HG03354 (cell line): ENCODE measurements around the gene USP6.
"Not testable (repeated sequence)": the region's sequence is repeated elsewhere in the genome, so short reads cannot be mapped to it uniquely, and the experiment has no call there.

Source experiments
- ATAC-seq: cut with Tn5 transposase; IDR thresholded peaks from one replicate; pipeline ENCODE4 v1.9.1; 2021; ENCODE audit warnings: mild to moderate bottlenecking; ENCODE audit not compliant: unreplicated experiment, poor library complexity, severe bottlenecking

Gene USP6

DNA sequence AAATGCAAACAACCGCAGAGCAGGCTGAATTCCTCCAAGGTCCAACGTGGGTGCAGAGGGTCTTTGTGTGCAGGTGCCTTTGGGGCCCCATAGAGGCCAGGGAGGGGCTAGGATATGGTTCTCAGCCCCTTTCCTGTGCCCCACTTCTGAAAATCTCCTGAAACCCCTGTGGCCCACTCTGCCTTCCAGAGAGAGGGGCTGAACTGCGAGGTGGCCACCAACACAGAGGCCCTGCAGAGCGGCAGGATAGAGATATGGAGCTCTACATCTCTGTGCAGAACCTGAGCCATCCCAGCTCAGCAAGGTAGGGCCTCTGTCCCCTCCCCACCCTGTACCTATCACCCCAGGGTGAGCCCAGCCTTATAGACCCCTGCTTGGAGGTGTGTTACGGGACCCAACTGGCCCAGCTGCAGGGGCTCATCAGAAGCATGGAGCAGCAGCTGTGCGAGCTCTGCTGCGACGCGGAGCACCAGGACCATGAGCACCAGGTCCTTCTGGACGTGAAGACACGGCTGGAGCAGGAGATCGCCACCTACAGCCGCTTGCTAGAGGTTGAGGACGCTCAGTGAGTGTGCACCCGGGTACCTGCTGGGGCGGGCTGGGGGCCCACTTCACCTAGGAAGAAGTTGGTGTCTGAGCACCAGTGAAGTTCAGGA, 5.5 kb downstream of the USP6 start:
- no peak for ATAC-seq

DNA sequence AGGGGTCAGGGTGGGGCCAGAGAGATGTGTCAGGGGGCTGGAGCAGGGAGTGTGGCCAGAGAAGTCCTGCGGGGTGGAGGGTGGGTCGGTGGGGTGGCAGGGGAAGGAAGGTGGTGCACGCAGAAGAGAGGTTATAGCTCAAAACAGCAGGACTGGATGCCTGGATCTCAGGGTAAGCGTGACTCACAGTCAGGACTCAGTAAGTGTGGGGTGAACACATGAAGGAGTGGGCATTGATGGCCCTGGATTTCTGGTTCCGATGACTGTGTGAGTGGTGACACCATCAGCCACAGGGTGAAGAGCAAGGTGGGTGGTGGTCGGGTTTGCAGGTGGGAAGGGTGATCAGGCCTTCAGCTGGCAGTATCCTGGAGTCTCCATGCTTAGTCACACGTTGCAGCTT, 6.2 kb downstream of the USP6 start:
- not testable (repeated sequence) for ATAC-seq

DNA sequence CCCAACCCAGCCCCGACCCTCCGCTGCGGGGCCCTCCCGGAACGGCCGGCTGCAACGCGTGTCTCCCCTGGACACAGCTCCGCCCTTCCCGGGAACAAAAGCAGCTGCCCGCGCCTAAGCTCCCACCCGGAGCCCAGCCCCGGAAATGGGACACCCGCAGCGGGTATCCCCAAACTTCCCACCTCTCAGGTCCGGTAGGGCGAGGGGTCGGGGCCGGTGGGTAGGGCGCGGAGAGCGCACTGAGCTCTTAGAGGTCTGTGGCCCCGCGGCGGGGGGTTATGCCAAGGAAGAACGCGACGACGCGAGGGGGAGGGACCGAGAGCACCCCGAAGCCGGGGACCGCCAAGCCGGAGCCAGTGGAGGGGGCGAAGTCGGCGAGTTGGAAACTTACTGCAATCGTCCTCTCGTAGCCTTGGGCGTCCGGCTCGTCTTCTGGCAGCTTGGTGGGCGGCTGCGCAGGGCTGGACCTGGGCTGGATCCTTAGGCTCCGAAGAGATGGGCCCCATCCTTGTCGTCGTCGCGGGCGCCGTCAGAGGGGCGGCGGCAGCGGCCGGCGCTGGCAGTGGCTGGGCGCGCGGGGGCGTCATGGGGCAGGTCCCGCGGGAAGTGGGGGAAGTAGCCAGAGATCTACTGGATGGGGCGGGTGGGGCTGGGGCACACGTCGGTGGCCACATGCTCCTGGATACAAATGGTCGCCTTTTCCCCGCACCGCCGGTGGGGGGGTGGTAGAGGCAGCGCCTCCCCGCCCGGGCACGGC, 6.9 kb downstream of the USP6 start:
- no peak for ATAC-seq

DNA sequence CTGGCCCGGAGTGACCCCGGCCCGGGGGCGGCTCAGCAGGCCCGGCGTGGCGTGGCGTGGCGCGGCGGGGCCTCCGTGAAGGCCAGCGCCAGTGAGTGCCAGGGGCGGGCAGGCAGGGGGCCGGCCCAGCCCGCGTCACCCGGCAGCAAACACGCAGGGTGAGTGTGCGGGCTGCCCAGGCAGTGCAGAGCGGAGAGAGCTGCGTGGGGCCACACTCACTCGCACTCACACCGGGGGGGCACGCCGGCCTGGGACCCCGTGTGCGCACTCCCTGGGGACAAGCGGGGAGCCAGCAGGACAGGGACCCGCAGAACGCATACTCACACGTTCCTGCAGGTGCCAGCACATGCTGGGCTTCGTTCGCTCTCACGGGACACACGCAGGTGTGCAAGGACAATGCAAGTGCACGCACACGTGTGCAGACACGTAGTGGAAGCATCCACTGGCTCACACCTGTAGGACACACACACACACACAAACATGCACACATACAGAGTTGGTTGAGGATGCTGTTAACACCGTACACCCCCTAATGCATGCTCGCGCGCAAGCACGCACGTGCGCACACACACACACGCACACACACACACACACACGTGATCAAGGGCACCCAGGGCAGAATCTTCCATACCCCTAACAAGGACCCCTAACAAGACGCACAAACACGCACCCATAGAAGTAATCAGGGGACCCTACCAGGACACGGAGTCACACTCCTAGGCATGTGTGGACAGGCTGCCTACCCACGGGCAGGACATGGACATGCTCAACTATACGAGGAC, 7.7 kb downstream of the USP6 start:
- no peak for ATAC-seq

DNA sequence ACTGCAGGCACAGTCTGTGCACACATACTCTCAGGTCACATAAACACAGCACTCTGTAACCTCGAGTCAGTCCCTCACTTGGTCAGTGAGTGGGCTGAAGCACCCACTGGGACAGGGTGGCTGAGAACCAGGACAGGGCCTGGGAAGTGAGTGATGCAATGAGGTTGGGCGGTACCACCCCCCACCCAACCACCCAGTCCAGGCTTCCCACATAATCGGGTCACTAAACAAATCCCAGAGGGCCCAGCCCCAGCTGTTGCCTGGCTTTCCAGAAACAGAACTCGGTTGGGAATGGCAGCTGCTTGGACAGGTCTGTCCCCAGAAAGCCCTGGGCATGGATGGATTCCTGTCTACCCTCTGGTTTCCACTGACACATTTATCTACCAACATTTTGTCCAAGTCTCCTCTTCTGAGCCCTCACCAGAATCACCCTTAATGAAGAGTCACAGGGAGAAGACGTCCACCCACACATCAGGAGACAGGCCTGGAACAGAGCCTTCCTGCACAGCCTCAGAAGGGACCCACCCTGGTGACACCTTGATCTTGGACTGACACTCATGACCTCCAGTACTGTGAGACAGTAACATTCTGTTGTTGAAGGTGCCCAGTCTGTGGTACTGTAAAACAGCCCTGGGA, 8.4 kb downstream of the USP6 start:
- ATAC-seq: not testable (repeated sequence)

DNA sequence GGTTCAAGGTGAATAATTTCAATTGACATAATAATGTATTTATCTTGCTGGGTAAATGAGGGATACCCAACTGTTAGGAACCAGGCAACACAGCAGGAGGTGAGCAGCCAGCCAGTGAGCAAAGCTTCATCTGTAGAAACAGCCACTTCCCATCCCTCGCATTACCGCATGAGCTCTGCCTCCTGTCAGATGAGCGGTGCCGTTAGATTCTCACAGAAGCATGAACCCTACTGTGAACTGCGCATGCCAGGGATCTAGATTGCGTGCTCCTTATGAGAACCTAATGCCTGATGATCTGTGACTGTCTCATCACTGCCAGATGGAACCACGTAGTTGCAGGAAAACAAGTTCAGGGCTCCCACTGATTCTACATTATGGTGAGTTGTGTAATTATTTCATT, 9.1 kb downstream of the USP6 start:
- not testable (repeated sequence) for ATAC-seq

DNA sequence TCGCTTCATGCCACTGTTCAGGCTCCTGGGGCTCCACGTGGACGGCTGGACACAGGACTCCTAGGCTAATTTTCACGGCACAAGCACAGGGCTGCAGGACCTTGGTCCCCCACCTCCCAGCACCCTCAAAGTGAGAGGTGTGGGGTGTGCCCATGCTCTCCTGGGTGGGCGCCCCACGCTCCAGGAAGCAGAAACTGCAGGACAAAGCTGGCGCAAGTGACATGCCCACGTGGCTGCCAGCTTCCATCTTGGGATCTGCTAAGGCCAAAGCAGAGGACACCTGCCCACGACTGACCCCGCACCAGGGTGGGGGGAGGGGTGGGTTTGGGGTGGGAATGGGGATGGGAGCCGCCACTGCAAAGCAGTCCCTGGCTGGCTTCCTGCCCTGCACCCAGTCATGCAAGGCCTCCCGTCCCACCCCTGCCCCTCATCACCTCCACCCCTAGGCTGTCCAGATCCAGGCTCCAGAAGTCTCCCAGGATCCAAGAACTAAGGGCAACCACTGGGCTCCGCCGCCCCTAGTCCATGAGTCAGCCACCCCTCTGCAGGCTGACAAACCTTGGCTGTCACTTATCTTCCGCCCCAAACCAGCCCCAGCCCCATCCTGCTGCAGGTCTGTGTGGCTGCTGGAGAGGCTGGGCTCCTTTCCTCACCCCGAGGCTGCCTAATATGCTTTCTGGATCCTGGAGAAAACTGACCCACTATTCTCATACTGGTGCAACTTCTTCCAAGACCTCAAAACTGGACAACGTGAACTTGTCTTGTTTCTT, 11.1 kb downstream of the USP6 start:
- no peak for ATAC-seq

DNA sequence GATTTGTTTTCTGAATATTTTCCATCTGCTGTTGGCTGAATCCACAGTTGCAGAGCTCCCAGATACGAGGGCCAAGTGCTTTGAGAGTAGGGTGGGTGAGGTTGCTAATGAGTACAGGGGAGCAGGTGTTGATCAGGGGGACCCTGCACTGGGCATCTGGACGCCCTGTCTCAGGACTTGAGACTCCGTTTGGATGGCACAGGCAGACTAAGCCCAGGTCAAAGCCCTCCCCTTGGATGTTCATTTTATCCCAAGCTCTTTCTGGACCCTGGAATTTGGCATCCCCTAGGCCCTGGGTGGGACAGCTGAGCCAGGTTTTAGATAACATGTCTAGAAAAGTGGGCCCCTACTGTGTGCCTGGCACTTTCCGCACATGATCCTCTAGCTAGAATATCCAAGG, 12.1 kb downstream of the USP6 start:
- ATAC-seq: no peak

DNA sequence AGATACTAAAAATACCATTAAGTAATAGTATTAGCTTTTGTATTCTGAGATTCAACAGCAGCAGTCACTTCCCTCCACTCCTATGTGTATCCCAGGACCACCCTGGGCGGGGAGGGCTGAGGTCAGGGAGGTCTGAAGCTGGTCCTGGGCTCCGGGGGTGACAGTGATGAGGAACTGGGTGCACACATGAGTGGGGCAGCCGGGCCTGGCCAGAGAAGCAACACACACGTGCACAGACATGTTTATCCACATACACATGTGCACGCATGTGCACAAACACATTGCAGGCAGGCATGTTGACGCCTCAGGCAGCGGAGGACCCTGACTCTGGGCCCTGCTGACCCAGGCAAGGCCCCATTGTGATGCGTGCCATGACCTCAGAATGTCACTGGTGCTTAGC, 12.6 kb downstream of the USP6 start:
- not testable (repeated sequence) for ATAC-seq

DNA sequence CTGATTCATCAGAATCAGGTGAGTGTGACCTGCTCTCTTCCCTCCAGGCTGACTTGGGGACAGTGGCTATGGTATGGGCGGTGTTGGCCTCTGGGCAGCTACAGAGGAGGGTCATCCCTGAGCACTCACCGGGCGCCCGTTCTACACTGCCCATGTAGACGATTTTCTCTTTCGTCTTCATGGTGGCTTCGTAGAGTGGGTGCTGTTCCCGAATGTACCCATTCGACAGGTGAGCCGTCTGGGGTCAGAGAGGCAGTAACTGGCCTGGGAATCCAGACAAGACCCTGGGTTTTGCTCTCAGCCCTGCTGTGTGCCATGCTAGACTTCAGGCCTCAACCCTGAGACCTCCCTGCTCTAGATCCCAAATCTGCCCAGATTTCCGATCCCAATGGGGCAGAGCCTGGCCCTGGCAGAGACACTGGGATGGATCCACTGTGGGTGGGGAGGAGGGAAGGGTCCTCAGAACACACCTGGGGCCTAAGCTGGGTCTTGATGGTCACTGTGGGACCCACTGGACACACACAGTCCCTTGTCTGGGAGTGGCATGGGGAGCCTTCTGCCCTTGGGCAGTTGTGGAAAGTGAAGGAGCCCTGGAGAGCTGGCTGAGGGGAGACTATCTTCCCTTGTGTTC, 13.2 kb downstream of the USP6 start:
- no peak for ATAC-seq

DNA sequence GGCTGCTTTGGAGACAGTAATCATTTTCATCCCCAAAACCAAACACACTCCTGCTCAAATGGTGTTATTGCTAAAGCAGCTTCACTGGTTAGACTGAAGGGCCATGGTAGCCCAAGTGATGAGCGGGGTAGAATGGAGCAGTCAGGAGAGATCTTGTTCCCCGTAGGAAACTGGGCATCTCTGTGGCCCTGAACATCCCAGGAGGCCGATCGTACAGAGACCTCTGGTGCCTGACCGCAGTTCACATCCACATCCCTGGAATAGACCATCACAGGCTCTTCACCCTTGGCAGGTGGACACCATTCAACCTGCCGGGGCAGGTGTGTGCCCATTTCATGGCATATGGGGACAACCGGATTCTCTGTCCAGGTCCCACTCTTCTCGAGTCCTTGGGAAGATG, 13.9 kb downstream of the USP6 start:
- not testable (repeated sequence) for ATAC-seq

DNA sequence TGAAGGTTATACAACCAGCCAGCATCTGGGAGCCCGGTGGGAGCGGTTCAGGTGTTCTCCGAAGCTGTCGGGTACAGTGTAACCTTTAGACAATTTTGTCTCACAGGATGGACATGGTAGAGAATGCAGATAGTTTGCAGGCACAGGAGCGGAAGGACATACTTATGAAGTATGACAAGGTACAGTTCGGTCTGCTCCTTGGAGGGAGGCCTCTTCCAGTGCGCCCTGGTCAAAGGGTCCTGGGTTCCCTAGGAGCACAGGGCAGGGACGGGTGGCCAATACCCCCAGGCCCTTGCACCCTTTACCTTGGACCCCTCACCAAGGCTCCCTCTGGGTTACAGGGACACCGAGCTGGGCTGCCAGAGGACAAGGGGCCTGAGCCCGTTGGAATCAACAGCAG, 14.4 kb downstream of the USP6 start:
- ATAC-seq: not testable (repeated sequence)

DNA sequence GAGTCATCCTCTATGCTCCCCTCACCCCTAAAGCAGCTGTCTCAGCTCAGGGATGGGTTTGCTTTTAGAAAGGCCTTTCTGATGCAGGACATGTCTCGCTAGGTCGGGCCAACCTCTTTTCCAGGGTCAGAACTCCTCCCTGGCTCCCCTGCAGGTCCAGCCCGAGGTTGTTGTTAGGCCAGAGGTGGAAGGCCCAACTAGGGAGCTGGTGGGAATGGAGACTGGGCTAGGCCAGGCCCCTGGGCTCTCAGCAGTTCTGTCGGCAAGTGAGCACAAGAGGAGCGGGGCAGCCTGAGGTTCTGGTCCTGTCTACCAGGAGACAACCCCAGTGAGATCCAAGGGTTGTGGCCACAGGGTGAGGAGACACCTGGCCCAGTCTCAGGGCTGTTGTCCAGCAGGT, 14.9 kb downstream of the USP6 start:
- ATAC-seq: not testable (repeated sequence)

DNA sequence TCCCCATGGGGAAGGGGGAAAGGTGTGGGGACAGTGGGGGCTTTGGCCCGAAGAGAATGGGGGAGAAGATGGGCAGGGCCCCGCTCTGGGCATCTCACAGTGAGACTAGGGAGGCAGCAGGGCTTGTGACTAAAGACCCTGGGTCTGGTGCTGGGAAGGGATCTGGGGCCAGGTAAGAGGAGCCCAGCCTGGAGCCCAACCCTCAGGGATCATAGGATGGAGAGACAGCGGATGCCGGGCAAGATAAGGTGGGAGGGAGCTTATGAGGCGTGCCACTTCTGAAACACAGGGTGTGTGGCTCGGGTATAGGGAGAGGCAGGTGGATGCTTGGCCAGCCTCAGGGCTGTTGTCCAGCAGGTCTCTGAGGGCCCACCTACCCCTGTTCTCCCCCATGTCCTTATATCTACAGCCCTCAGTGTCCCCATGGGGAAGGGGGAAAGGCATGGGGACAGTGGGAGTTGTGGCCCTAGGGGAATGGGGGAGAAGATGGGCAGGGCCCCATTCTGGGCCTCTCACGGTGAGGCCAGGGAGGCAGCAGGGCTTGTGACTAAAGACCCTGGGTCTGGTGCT, 15.4 kb downstream of the USP6 start:
- no peak for ATAC-seq

DNA sequence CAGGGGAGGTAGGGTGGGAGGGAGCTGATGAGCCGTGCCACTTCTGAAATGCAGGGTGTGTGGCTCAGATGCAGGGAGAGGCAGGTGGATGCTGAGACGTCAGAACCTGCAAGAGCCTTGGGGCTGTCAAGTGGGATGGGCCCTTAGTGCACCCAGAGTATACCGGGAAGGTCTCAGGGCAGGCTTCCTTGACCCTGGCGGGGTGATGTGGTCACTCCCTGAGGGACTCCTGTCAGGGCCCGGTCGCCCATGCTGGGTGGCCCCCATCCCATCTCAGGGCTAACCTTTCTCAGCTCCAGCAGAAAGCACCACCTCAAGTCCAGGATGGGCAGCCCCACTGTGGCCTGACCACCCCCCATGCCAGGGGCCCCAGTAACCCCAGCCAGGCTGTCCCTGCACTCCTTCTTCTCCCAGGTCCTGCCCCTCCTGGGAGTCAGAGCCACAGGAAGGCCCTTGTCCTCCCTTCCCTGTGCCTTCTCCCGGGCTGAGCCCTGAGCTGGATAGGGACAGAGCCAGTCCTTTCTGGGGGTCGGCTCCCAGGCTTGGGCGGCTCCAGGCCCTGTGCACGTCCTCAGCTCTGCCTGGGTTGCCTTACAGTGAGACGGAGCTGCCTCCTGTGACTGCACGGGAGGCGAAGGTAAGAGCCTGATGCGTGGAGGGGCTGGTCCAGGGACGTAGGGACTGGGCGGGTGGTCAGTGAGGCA, 16.1 kb downstream of the USP6 start:
- not testable (repeated sequence) for ATAC-seq

DNA sequence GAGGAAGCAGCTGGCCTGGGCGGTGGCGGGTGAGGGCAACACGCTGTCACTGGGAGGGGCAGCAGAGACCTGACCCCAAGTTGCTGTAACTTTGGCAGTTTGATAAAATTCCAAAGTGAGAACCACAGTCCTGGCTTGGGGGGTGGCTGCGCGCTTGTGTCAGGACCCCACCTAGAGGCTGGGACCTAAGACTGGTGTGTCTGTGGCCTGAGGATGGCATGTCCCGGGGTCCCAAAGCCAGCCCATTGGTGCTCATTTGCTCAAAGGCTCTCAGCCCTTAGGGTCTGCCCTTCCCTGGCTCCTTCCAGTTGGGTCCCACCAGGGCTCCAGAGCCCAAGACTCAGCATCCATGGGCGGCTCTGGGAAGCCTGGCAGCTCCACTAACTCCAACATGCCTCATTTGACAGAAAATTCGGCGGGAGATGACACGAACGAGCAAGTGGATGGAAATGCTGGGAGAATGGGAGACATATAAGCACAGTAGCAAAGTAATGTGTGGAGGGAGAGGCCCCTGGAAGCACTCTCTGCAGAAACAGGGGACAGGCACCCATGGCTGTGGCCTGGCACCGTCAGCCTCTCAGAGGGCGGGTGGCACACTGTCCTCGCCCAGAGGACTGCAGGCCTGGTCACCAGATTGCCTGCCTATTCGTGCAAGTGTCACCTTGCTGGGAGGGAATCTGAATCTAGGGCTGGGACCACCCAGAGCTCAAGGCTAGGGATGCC, 16.8 kb downstream of the USP6 start:
- not testable (repeated sequence) for ATAC-seq

DNA sequence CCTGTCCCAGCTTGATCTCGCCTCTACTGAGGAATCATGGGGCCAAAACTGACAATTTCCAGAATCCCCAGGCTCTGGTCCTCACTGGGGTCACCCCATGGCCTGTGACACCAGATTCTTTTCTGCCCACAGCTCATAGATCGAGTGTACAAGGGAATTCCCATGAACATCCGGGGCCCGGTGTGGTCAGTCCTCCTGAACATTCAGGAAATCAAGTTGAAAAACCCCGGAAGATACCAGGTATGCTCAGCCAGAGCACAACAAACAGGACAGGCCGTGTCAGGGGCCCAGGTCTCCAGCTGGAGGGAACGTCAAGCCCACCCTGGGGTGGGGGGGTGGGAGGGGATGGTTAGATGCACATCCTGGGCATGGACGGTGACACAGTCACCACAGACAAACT, 17.5 kb downstream of the USP6 start:
- no peak for ATAC-seq

DNA sequence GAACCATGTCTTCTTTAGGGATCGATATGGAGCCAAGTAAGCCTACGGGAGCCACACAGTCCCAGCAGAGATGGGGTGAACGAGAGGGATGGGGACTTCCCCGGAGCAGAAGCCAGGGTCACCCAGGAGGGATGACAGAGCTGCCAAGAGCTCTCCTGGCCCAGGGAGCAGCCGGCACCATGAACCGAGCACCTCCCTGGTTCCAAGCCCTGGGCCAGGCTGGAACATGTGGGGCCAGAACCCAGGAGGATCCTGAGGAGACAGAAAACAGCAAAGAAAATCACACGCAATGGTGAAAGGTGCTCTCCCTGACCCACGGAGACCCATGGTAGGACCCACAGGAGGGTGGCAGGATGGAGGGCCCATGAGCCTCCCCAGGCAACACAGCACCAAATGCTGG, 18.1 kb downstream of the USP6 start:
- ATAC-seq: not testable (repeated sequence)
